GM10847 (cell line): ENCODE data around the gene PHAF1.

Experiments
- POLR2A ChIP-seq: IDR thresholded peaks from 2 replicates; pipeline ENCODE4 v1.6.1; 2011; ENCODE audit not compliant: insufficient read length; ENCODE audit errors: extremely low read depth

Gene PHAF1

GRCh38 chr16:67150047-67150832 is 40.5 kb downstream of the PHAF1 start:
- TF ChIP-seq POLR2A = no peak

- no peak for TF ChIP-seq POLR2A
These were observed 41.2 kb downstream of the PHAF1 start, which contains the start of gene B3GNT9 for GRCh38 chr16:67150833-67151396. B3GNT9 (minus strand) TSS chr16:67150998; CDS start chr16:67150485, 513 bp downstream.

- TF ChIP-seq POLR2A = no peak
These were observed 41.8 kb downstream of the PHAF1 start for GRCh38 chr16:67151431-67152097.

GRCh38 chr16:67154578-67155294 is 45.0 kb downstream of the PHAF1 start:
- no peak for TF ChIP-seq POLR2A

- TF ChIP-seq POLR2A = no peak
These were observed 45.8 kb downstream of the PHAF1 start for GRCh38 chr16:67155295-67156142.

- no peak for TF ChIP-seq POLR2A
These were observed 46.6 kb downstream of the PHAF1 start for GRCh38 chr16:67156143-67156844.

GRCh38 chr16:67157106-67157748 is 47.5 kb downstream of the PHAF1 start:
- no peak for TF ChIP-seq POLR2A

- no peak for TF ChIP-seq POLR2A
These were observed 48.3 kb downstream of the PHAF1 start for GRCh38 chr16:67157892-67158635.

- TF ChIP-seq POLR2A = no peak
These were observed 49.2 kb downstream of the PHAF1 start for GRCh38 chr16:67158637-67159600.

- no peak for TF ChIP-seq POLR2A
These were observed 51.9 kb downstream of the PHAF1 start for GRCh38 chr16:67161595-67162058.

- no peak for TF ChIP-seq POLR2A
These were observed 52.9 kb downstream of the PHAF1 start for GRCh38 chr16:67162506-67163163.
